GM12878 (cell line): ENCODE measurements around the gene ADAM19. TPM values are rescaled to one million over a fixed set of nuclear protein-coding genes. Genes with fewer than 3 reads are reported as not detected.

ENCODE experiments used
- ATAC-seq: fragments of 200-7000 bp; cut with Tn5 transposase; 3 replicates; pipeline ENCODE4 v1.9.1; 2020; ENCODE audit warnings: mild to moderate bottlenecking, moderate library complexity
- BruUV-seq: library from RNA; stranded (reverse); fragments of 400-500 nt; replicated peaks from 2 replicates; lab custom pipeline; 2021; lab: Mats Ljungman, UMichigan
- CTCF ChIA-PET: fragments of 300-600 bp; sonication (Branson Sonifier 250); formaldehyde crosslinking; extraction: SDS; loops from one replicate; lab custom pipeline; 2021; ENCODE audit warnings: inconsistent platforms; lab: Yijun Ruan, JAX
- POLR2A ChIA-PET: fragments of 350-600 bp; formaldehyde crosslinking; extraction: SDS; loops from one replicate; lab custom pipeline; 2021; ENCODE audit warnings: inconsistent platforms; lab: Charles Lee
- RAD21 ChIA-PET: fragments of 300-600 bp; sonication (Branson Sonifier 250); formaldehyde crosslinking; loops from one replicate; lab custom pipeline; 2023; ENCODE audit warnings: antibody characterized with exemption; ENCODE audit not compliant: unreplicated experiment; lab: Charles Lee
- SMC1A ChIA-PET: fragments of 300-600 bp; sonication (Branson Sonifier 250); formaldehyde crosslinking; loops from one replicate; lab custom pipeline; 2023; ENCODE audit not compliant: unreplicated experiment, uncharacterized antibody; lab: Charles Lee
- DNase-seq: peaks from one replicate; pipeline ENCODE4 v3.0.0-alpha.2; 2011; ENCODE audit warnings: low read depth, low spot score
- FAIRE-seq: peaks from 3 replicates; lab custom pipeline; 2011; peaks lifted over from hg19 to GRCh38; lab: Jason Lieb, UNC
- H2AFZ ChIP-seq: 2 replicates; pipeline ENCODE4 v1.6.0; 2011; ENCODE audit warnings: low read depth, low read length, control low read depth; ENCODE audit not compliant: control insufficient read depth
- H3K27ac ChIP-seq: 2 replicates; pipeline ENCODE4 v1.5.1; 2011; ENCODE audit warnings: control low read depth; ENCODE audit not compliant: control insufficient read depth, insufficient read depth
- H3K27me3 ChIP-seq, 2 experiments: replicated peaks in 1 of 2; 2 replicates each; pipeline versions ENCODE4 v1.6.0 to v1.6.1; 2011; ENCODE audit warnings: low read length in 1 of 2; ENCODE audit not compliant: control insufficient read depth in 2 of 2, insufficient read depth in 2 of 2
- H3K36me3 ChIP-seq, 2 experiments: 2 replicates each; pipeline ENCODE4 v1.5.1; 2011; ENCODE audit warnings: low read length in 1 of 2; ENCODE audit not compliant: control insufficient read depth in 2 of 2, insufficient read depth in 2 of 2
- H3K4me1 ChIP-seq: 2 replicates; pipeline ENCODE4 v1.6.1; 2011; ENCODE audit warnings: mild to moderate bottlenecking, low read length, moderate library complexity, mixed read lengths; ENCODE audit not compliant: control insufficient read depth, insufficient read depth
- H3K4me2 ChIP-seq: 2 replicates; pipeline ENCODE4 v1.6.0; 2011; ENCODE audit warnings: control low read depth; ENCODE audit not compliant: control insufficient read depth, insufficient read depth
- H3K4me3 ChIP-seq: fragments of 200-600 bp; sonication (generic); 2 replicates; pipeline ENCODE4 v1.5.1; 2016
- H3K79me2 ChIP-seq: 2 replicates; pipeline ENCODE4 v1.6.0; 2011; ENCODE audit warnings: low read length; ENCODE audit not compliant: control insufficient read depth, insufficient read depth
- H3K9ac ChIP-seq: 2 replicates; pipeline ENCODE4 v1.8.0; 2011; ENCODE audit warnings: low read length, control low read depth, mixed read lengths; ENCODE audit not compliant: control insufficient read depth, insufficient read depth
- H3K9me3 ChIP-seq: replicated peaks from 3 replicates; pipeline ENCODE4 v1.5.1; 2011; ENCODE audit warnings: mild to moderate bottlenecking, low read length; ENCODE audit not compliant: control insufficient read depth, insufficient read depth
- H4K20me1 ChIP-seq: 2 replicates; pipeline ENCODE4 v1.6.0; 2011; ENCODE audit not compliant: control insufficient read depth, insufficient read depth
- ATF3 ChIP-seq: IDR thresholded peaks from 2 replicates; pipeline ENCODE4 v1.6.1; 2011; ENCODE audit warnings: low read depth, mild to moderate bottlenecking, low read length, moderate library complexity, borderline replicate concordance; ENCODE audit errors: extremely low read depth
- ATF7 ChIP-seq: fragments of 450-650 bp; IDR thresholded peaks from 2 replicates; pipeline ENCODE4 v1.6.1; 2016; ENCODE audit warnings: low read depth, mild to moderate bottlenecking
- BHLHE40 ChIP-seq, 2 experiments: fragments of 450-650 bp in 1 of 2; IDR thresholded peaks; 2 replicates each; pipeline ENCODE4 v1.6.1; 2011 to 2017; ENCODE audit warnings: low read depth in 2 of 2, borderline replicate concordance in 1 of 2, improper control_type of control experiment in 1 of 2, low read length in 1 of 2, mild to moderate bottlenecking in 1 of 2
- CBFB ChIP-seq: IDR thresholded peaks from 2 replicates; pipeline ENCODE4 v1.6.1; 2016; ENCODE audit warnings: antibody characterized with exemption, low read depth
- EGR1 ChIP-seq, 2 experiments: IDR thresholded peaks; 1 replicate in 1 of 2; 2 replicates in 1 of 2; pipeline ENCODE4 v1.6.1; 2011 to 2012; ENCODE audit warnings: low read depth in 2 of 2, low read length in 2 of 2, borderline replicate concordance in 1 of 2, mild to moderate bottlenecking in 1 of 2, moderate library complexity in 1 of 2
- GATAD2B ChIP-seq: fragments of 450-650 bp; conservative IDR thresholded peaks from 2 replicates; pipeline ENCODE4 v1.6.1; 2017; ENCODE audit warnings: low read depth, mild to moderate bottlenecking, moderate library complexity
- IKZF1 ChIP-seq: fragments of 450-650 bp; conservative IDR thresholded peaks from 2 replicates; pipeline ENCODE4 v1.6.1; 2017; ENCODE audit warnings: antibody characterized with exemption, mild to moderate bottlenecking
- SRF ChIP-seq, 2 experiments: IDR thresholded peaks; 2 replicates each; pipeline ENCODE4 v1.6.1; 2011; ENCODE audit warnings: low read depth in 2 of 2, low read length in 2 of 2, mild to moderate bottlenecking in 1 of 2, moderate library complexity in 1 of 2
- SUZ12 ChIP-seq: fragments of 200-600 bp; sonication (generic); IDR thresholded peaks from one replicate; pipeline ENCODE4 v1.6.1; 2018; ENCODE audit warnings: antibody characterized with exemption, mild to moderate bottlenecking; ENCODE audit not compliant: unreplicated experiment
- WGBS: methylation state at CpG from one replicate; pipeline ENCODE4 v1.1.6; 2016; ENCODE audit warnings: low lambda C conversion rate; ENCODE audit not compliant: insufficient replicate concordance, insufficient coverage; ENCODE audit errors: missing lambda C conversion rate; 5-methylcytosine and 5-hydroxymethylcytosine counted together
- in situ Hi-C: fragments of 300-500 bp; cut with MboI; formaldehyde crosslinking; loops from 9 replicates; pipeline ENCODE4 v1.14.3; 2018; ENCODE audit warnings: mixed read lengths
- intact Hi-C: fragments of 100-400 bp; cut with micrococcal nuclease; formaldehyde crosslinking; loops from one replicate; pipeline ENCODE4 v1.14.2; 2022; ENCODE audit not compliant: unreplicated experiment
- polyA plus RNA-seq, 11 experiments: library from polyadenylated mRNA; depleted of rRNA in 4 of 11; unstranded in 6 of 11; stranded (reverse) in 5 of 11; fragments of >200 nt; fragmentation: Nextera tagmentation in 4 of 11; fragmentation: Illumina TruSeq in 1 of 11; extraction: Ambion mirVana in 4 of 11; extraction: Trizol in 1 of 11; gene quantifications; 1 replicate in 1 of 11; 2 replicates in 10 of 11; pipeline versions ENCODE4 v1.2.1 to v1.2.3, GENCODE V29; 2011 to 2016; ENCODE audit warnings: inconsistent platforms in 2 of 11, missing spikeins in 2 of 11, low read depth in 1 of 11
- total RNA-seq, 4 experiments: library from RNA; depleted of rRNA in 3 of 4; stranded (reverse); fragments of >200 nt in 3 of 4; fragmentation: Illumina TruSeq in 1 of 4; extraction: Trizol in 1 of 4; gene quantifications; 2 replicates each; pipeline versions ENCODE4 v1.2.1 to v1.2.3, GENCODE V29; 2013 to 2021
- TF ChIP-seq, protein P1 (sequence below): fragments of 450-650 bp; conservative IDR thresholded peaks from 2 replicates; pipeline ENCODE4 v1.6.1; 2017; ENCODE audit warnings: mild to moderate bottlenecking, moderate library complexity

ADAM19 gene
- total and polyA plus RNA-seq, 10 of the 15 experiments (the other 5 are each of a cell fraction or from before 2014, with no cell fraction given) = 16.0 to 92.8 (median 44.7) TPM

DNA sequence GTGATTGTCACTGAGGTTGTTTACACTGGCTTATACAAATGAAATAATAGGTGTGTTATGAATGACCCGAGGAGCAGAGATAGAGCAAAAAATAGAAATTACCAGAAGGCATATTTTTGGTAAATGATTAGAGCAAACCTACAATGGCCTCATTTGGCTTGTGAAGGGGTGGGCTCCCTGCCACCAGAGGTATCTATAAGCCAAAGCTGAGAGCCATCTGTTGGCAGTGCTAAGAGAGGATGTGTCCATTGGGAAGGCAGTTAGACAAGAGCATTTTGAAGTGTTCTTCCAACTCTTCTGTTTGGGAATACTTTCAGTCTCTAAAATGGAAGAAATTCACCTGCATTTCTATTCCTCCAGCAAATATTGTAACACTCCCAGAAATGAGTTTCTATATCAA, 104.9 kb downstream of the ADAM19 start:
- RAD21 ChIA-PET = interaction anchor here (0.6 to 8.3 kb wide), 5 partner anchors 38 to 282 kb away, joined by 3 to 93 read pairs (median 4); no protein-coding TSS in a partner anchor
- H4K20me1 ChIP-seq = no peaks in the 10 kb centered on the region
- no peak for DNase-seq
- no peaks in the 10 kb centered on the region; a peak in 1 of 4 replicates for H3K36me3 ChIP-seq
- no peaks in the 10 kb centered on the region for H3K79me2 ChIP-seq
- 50% methylated on average over 1 of the region's 1 CpG for WGBS
- SMC1A ChIA-PET = interaction anchor here (1.0 to 11.3 kb wide), 10 partner anchors 16 to 251 kb away, joined by 3 to 119 read pairs (median 4); no protein-coding TSS in a partner anchor
- H3K4me2 ChIP-seq = no peak overlapping the region
- intact Hi-C loops (loop anchor here (5.0 kb wide), 1 partner anchor 323 kb away; no protein-coding TSS in a partner anchor), in situ Hi-C loops (no loop called here)
- H3K4me1 ChIP-seq = no peaks in the 10 kb centered on the region
- BruUV-seq = no TSS peak
- no peak overlapping the region for H3K4me3 ChIP-seq
- H3K27me3 ChIP-seq = no peaks in the 10 kb centered on the region
- CTCF ChIA-PET = interaction anchor here (0.7 to 17.4 kb wide), 20 partner anchors 10 to 260 kb away, joined by 3 to 248 read pairs (median 5); partner anchors contain the start of genes NIPAL4 and THG1L
- no peak overlapping the region for H3K9ac ChIP-seq
- H2AFZ ChIP-seq = no peak overlapping the region
- no peaks in the 10 kb centered on the region for H3K9me3 ChIP-seq
- TF ChIP-seq IKZF1 (no peak), GATAD2B (no peak), ATF7 (no peak), SUZ12 (no peak), EGR1 (IDR thresholded peaks at IDR 0.05; ENCODE audit: borderline replicate concordance in 1 of 2, low read depth in 2 of 2, low read length in 2 of 2) (no peak), SRF (IDR thresholded peaks at IDR 0.05; ENCODE audit: low read depth in 2 of 2, low read length in 2 of 2) (no peak), CBFB (no peak), BHLHE40 (IDR thresholded peaks at IDR 0.05; ENCODE audit: borderline replicate concordance in 1 of 2, low read depth in 2 of 2, low read length in 1 of 2) (no peak), ATF3 (no peak)
- TF ChIP-seq, protein P1, sequence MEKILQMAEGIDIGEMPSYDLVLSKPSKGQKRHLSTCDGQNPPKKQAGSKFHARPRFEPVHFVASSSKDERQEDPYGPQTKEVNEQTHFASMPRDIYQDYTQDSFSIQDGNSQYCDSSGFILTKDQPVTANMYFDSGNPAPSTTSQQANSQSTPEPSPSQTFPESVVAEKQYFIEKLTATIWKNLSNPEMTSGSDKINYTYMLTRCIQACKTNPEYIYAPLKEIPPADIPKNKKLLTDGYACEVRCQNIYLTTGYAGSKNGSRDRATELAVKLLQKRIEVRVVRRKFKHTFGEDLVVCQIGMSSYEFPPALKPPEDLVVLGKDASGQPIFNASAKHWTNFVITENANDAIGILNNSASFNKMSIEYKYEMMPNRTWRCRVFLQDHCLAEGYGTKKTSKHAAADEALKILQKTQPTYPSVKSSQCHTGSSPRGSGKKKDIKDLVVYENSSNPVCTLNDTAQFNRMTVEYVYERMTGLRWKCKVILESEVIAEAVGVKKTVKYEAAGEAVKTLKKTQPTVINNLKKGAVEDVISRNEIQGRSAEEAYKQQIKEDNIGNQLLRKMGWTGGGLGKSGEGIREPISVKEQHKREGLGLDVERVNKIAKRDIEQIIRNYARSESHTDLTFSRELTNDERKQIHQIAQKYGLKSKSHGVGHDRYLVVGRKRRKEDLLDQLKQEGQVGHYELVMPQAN = no peak
- ATAC-seq = no peak
- POLR2A ChIA-PET = interaction anchor here (0.6 to 1.5 kb wide), 2 partner anchors 14 to 117 kb away, joined by 3 read pairs; no protein-coding TSS in a partner anchor
- FAIRE-seq = no peak
- H3K27ac ChIP-seq = no peak overlapping the region
